ENCODE measurements around the gene PRKAB1.

The PRKAB1 gene

GRCh38 chr12:119710965-119711551, 43.1 kb downstream of the PRKAB1 start:
- no peak for DNase-seq (ENCODE audit: low read depth in 2 of 2, low spot score in 1 of 2)

- DNase-seq (ENCODE audit: low read depth in 2 of 2, low spot score in 1 of 2) = no peak
Observed at GRCh38 chr12:119711693-119712092, 43.8 kb downstream of the PRKAB1 start.

GRCh38 chr12:119712721-119713120, 44.8 kb downstream of the PRKAB1 start:
- no peak for DNase-seq (ENCODE audit: low read depth in 2 of 2, low spot score in 1 of 2)

- no peak for DNase-seq (ENCODE audit: low read depth in 2 of 2, low spot score in 1 of 2)
Observed at GRCh38 chr12:119713551-119714031, 45.7 kb downstream of the PRKAB1 start.

GRCh38 chr12:119714614-119715267, 46.8 kb downstream of the PRKAB1 start:
- DNase-seq (ENCODE audit: low read depth in 2 of 2, low spot score in 1 of 2) = no peak

- no peak for DNase-seq (ENCODE audit: low read depth in 2 of 2, low spot score in 1 of 2)
Observed at GRCh38 chr12:119715268-119715620, 47.3 kb downstream of the PRKAB1 start.

- DNase-seq (ENCODE audit: low read depth in 2 of 2, low spot score in 1 of 2) = no peak
Observed at GRCh38 chr12:119718141-119718540, 50.2 kb downstream of the PRKAB1 start.

- no peak for DNase-seq (ENCODE audit: low read depth in 2 of 2, low spot score in 1 of 2)
Observed at GRCh38 chr12:119720349-119720748, 52.4 kb downstream of the PRKAB1 start.

- DNase-seq (ENCODE audit: low read depth in 2 of 2, low spot score in 1 of 2) = no peak
Observed at GRCh38 chr12:119721306-119721705, 53.4 kb downstream of the PRKAB1 start.

- no peak for DNase-seq (ENCODE audit: low read depth in 2 of 2, low spot score in 1 of 2)
Observed at GRCh38 chr12:119725523-119725922, 57.6 kb downstream of the PRKAB1 start.

- no peak for DNase-seq (ENCODE audit: low read depth in 2 of 2, low spot score in 1 of 2)
Observed at GRCh38 chr12:119727600-119728443, 59.9 kb downstream of the PRKAB1 start.

GRCh38 chr12:119728444-119728745, 60.5 kb downstream of the PRKAB1 start:
- no peak for DNase-seq (ENCODE audit: low read depth in 2 of 2, low spot score in 1 of 2)

GRCh38 chr12:119729871-119730270, 61.9 kb downstream of the PRKAB1 start:
- no peak for DNase-seq (ENCODE audit: low read depth in 2 of 2, low spot score in 1 of 2)

- no peak for DNase-seq (ENCODE audit: low read depth in 2 of 2, low spot score in 1 of 2)
Observed at GRCh38 chr12:119730381-119730780, 62.4 kb downstream of the PRKAB1 start.

Data from stimulated activated CD8-positive, alpha-beta memory T cell treated with anti-CD3 and anti-CD28 coated beads, Interleukin-4, amount 100 ng/mL, for 4 hours (primary cell).